GM23248 (cell line): Measurements from ENCODE around the gene CACUL1. TPM values are rescaled to one million over a fixed set of nuclear protein-coding genes. Genes with fewer than 3 reads are reported as not detected.
A peak's percentile ranks its signal among the peaks of the same experiment; 100 is the strongest.

ENCODE experiments used
- DNase-seq: peaks from one replicate; pipeline ENCODE4 v3.0.0-alpha.2; 2015
- H2AFZ ChIP-seq: fragments of 200-600 bp; sonication (generic); 2 replicates; pipeline ENCODE4 v1.6.1; 2016; ENCODE audit warnings: antibody characterized with exemption
- H3F3A ChIP-seq: fragments of 200-600 bp; sonication (generic); 2 replicates; pipeline ENCODE4 v1.6.1; 2016; ENCODE audit warnings: mild to moderate bottlenecking, antibody characterized with exemption, mixed run types; ENCODE audit not compliant: insufficient read depth
- H3K27ac ChIP-seq: fragments of 200-600 bp; sonication (generic); 2 replicates; pipeline ENCODE4 v1.5.1; 2016; ENCODE audit warnings: mild to moderate bottlenecking
- H3K27me3 ChIP-seq: fragments of 200-600 bp; sonication (generic); replicated peaks from 2 replicates; pipeline ENCODE4 v1.6.1; 2016; ENCODE audit warnings: mild to moderate bottlenecking; ENCODE audit not compliant: insufficient read depth
- H3K36me3 ChIP-seq: fragments of 200-600 bp; sonication (generic); 2 replicates; pipeline ENCODE4 v1.6.1; 2016; ENCODE audit warnings: low read depth, mild to moderate bottlenecking
- H3K4me1 ChIP-seq: fragments of 200-600 bp; sonication (generic); 2 replicates; pipeline ENCODE4 v1.6.1; 2016; ENCODE audit warnings: mild to moderate bottlenecking; ENCODE audit not compliant: insufficient read depth
- H3K4me2 ChIP-seq: fragments of 200-600 bp; sonication (generic); one replicate; pipeline ENCODE4 v1.6.1; 2016; ENCODE audit warnings: mild to moderate bottlenecking; ENCODE audit not compliant: unreplicated experiment
- H3K4me3 ChIP-seq: fragments of 200-600 bp; sonication (generic); 2 replicates; pipeline ENCODE4 v1.5.1; 2016; ENCODE audit warnings: mild to moderate bottlenecking
- H3K79me2 ChIP-seq: fragments of 200-600 bp; sonication (generic); 2 replicates; pipeline ENCODE4 v1.6.1; 2016; ENCODE audit warnings: mild to moderate bottlenecking; ENCODE audit not compliant: insufficient read depth
- H3K9ac ChIP-seq: fragments of 200-600 bp; sonication (generic); 2 replicates; pipeline ENCODE4 v1.6.1; 2016; ENCODE audit warnings: mild to moderate bottlenecking
- H3K9me2 ChIP-seq: fragments of 200-600 bp; sonication (generic); 2 replicates; pipeline ENCODE4 v1.6.1; 2016; ENCODE audit warnings: mixed run types, mild to moderate bottlenecking, moderate library complexity; ENCODE audit not compliant: insufficient read depth
- H3K9me3 ChIP-seq: fragments of 200-600 bp; sonication (generic); one replicate; pipeline ENCODE4 v1.6.1; 2017; ENCODE audit warnings: low read depth
- H4K20me1 ChIP-seq: fragments of 200-600 bp; sonication (generic); 2 replicates; pipeline ENCODE4 v1.6.0; 2016; ENCODE audit not compliant: insufficient read depth
- EZH2 ChIP-seq: fragments of 200-600 bp; sonication (generic); IDR thresholded peaks from 2 replicates; pipeline ENCODE4 v1.6.1; 2018; ENCODE audit warnings: antibody characterized with exemption, mild to moderate bottlenecking; ENCODE audit not compliant: insufficient read depth, poor library complexity, severe bottlenecking
- EZH2phosphoT487 ChIP-seq: fragments of 200-600 bp; sonication (generic); IDR thresholded peaks from 2 replicates; pipeline ENCODE4 v1.6.1; 2018; ENCODE audit warnings: antibody characterized with exemption, moderate library complexity, mild to moderate bottlenecking, low read depth; ENCODE audit not compliant: insufficient read depth
- WGBS, 2 experiments: methylation state at CpG; one replicate each; pipeline ENCODE4 v1.1.6; 2015 to 2017; ENCODE audit warnings: low lambda C conversion rate in 2 of 2, low coverage in 1 of 2; ENCODE audit errors: missing lambda C conversion rate in 2 of 2; 5-methylcytosine and 5-hydroxymethylcytosine counted together
- in situ Hi-C: fragments of 300-500 bp; cut with MboI; formaldehyde crosslinking; loops from 2 replicates; pipeline ENCODE4 v1.15.0; 2020
- polyA plus RNA-seq: library from polyadenylated mRNA; unstranded; fragments of >200 nt; fragmentation: Nextera tagmentation; extraction: Ambion mirVana; gene quantifications from 2 replicates; pipeline ENCODE4 v1.2.1, GENCODE V29; 2016
- total RNA-seq: library from RNA; depleted of rRNA; stranded (reverse); fragments of >200 nt; shearing (Covaris generic); gene quantifications from 2 replicates; pipeline ENCODE4 v1.2.3, GENCODE V29; 2014

Gene CACUL1
- total and polyA plus RNA-seq, 2 experiments from 2014 or later, result 14.8 to 27.1 TPM

- H3K9me3 ChIP-seq, result no peaks in the 10 kb centered on the region
- TF ChIP-seq EZH2, result no peak
- no peak for TF ChIP-seq EZH2phosphoT487
- no peak overlapping the region for H3K4me2 ChIP-seq
- H3F3A ChIP-seq, result no peaks in the 10 kb centered on the region
- 56% methylated on average over 6 of the region's 6 CpGs for WGBS, 2 experiments
- in situ Hi-C loops, result no loop called here
- no peak overlapping the region for H3K4me3 ChIP-seq
- no peak overlapping the region for H2AFZ ChIP-seq
- H3K9me2 ChIP-seq, result no peaks in the 10 kb centered on the region
- H3K9ac ChIP-seq, result no peak overlapping the region
- H3K27ac ChIP-seq, result no peak overlapping the region
- peaks cover 3% of the 10 kb centered on the region; the same call in 1 of the 2 replicates for H3K27me3 ChIP-seq
- no peaks in the 10 kb centered on the region for H3K36me3 ChIP-seq
- H4K20me1 ChIP-seq, result no peaks in the 10 kb centered on the region
- H3K79me2 ChIP-seq, result no peaks in the 10 kb centered on the region
- H3K4me1 ChIP-seq, result no peaks in the 10 kb centered on the region
- DNase-seq, result no peak
Observed at GRCh38 chr10:118767297-118768040, 12.7 kb upstream of the CACUL1 start.

- Histone ChIP-seq H3K9me3 (no peaks in the 10 kb centered on the region), H3K4me1 (no peaks in the 10 kb centered on the region), H3K27me3 (peaks cover 9% of the 10 kb centered on the region; the same call in 1 of the 2 replicates), H3K79me2 (no peaks in the 10 kb centered on the region), H3K9ac (no peak overlapping the region), H3K9me2 (no peaks in the 10 kb centered on the region), H3K36me3 (no peaks in the 10 kb centered on the region), H2AFZ (no peak overlapping the region), H3F3A (no peaks in the 10 kb centered on the region), H3K27ac (no peak overlapping the region), H3K4me2 (no peak overlapping the region), H4K20me1 (no peaks in the 10 kb centered on the region), H3K4me3 (no peak overlapping the region)
- 17% methylated on average over 4 of the region's 4 CpGs for WGBS, 2 experiments
- TF ChIP-seq EZH2 (no peak), EZH2phosphoT487 (no peak)
- peak; percentile 15 for DNase-seq
- in situ Hi-C loops, result no loop called here
Observed at GRCh38 chr10:118764195-118764594, 9.4 kb upstream of the CACUL1 start.

GRCh38 chr10:118763202-118763988 is 8.6 kb upstream of the CACUL1 start:
- no peaks in the 10 kb centered on the region for H4K20me1 ChIP-seq
- 67 to 82% methylated on average over 3 of the region's 3 CpGs for WGBS, 2 experiments
- no peaks in the 10 kb centered on the region for H3K36me3 ChIP-seq
- no peak overlapping the region for H3K27ac ChIP-seq
- H3K4me1 ChIP-seq, result no peaks in the 10 kb centered on the region
- H3K4me3 ChIP-seq, result no peak overlapping the region
- no peaks in the 10 kb centered on the region for H3K9me2 ChIP-seq
- no peaks in the 10 kb centered on the region for H3K79me2 ChIP-seq
- H3K9me3 ChIP-seq, result no peaks in the 10 kb centered on the region
- TF ChIP-seq EZH2 (no peak), EZH2phosphoT487 (no peak)
- no peak overlapping the region for H3K9ac ChIP-seq
- no peak overlapping the region for H2AFZ ChIP-seq
- in situ Hi-C loops, result no loop called here
- H3F3A ChIP-seq, result no peaks in the 10 kb centered on the region
- H3K27me3 ChIP-seq, result peaks cover 9% of the 10 kb centered on the region; the same call in 1 of the 2 replicates
- peak; percentile 12 for DNase-seq
- no peak overlapping the region for H3K4me2 ChIP-seq

- Histone ChIP-seq H3K4me3 (no peak overlapping the region), H3K36me3 (no peaks in the 10 kb centered on the region), H3K9me3 (no peaks in the 10 kb centered on the region), H3K79me2 (no peaks in the 10 kb centered on the region), H3F3A (no peaks in the 10 kb centered on the region), H3K27me3 (peaks cover 9% of the 10 kb centered on the region; the same call in 1 of the 2 replicates), H3K27ac (no peak overlapping the region), H3K4me2 (no peak overlapping the region), H3K9ac (no peak overlapping the region), H3K4me1 (no peaks in the 10 kb centered on the region), H2AFZ (no peak overlapping the region), H4K20me1 (no peaks in the 10 kb centered on the region), H3K9me2 (no peaks in the 10 kb centered on the region)
- DNase-seq, result no peak
- in situ Hi-C loops, result no loop called here
- whole genome bisulfite sequencing, 2 experiments, result 86 to 95% methylated on average over 8 to 36 of the region's 36 CpGs
- TF ChIP-seq EZH2 (no peak), EZH2phosphoT487 (no peak)
Observed at GRCh38 chr10:118760265-118760664, 5.5 kb upstream of the CACUL1 start.
